PC-3 (cell line): ENCODE results near the gene TMEM263. TPM values are rescaled to one million over a fixed set of nuclear protein-coding genes. Genes with fewer than 3 reads are reported as not detected.

Experiments used
- total RNA-seq: library from RNA; depleted of rRNA; stranded (reverse); fragments of >200 nt; gene quantifications from 2 replicates; pipeline ENCODE4 v1.2.3, GENCODE V29; 2014; rRNA removed

Gene TMEM263
- total RNA-seq, 1 experiment from 2014 or later, result 42.7 TPM

Other genes starting within 250 kb of the TMEM263 start
- gene RIC8B, start 181.2 kb upstream of the TMEM263 start, total RNA-seq, result 8.6 and 8.8 TPM in 2 replicates
- 10.7 and 14.2 TPM in 2 replicates for gene MTERF2, start 31.2 kb downstream of the TMEM263 start, total RNA-seq
- 32.0 and 32.4 TPM in 2 replicates for gene CRY1, start 137.6 kb downstream of the TMEM263 start, total RNA-seq